CD4-positive, alpha-beta T cell treated with Interferon alpha-2 for 1 hour (primary cell): Measurements from ENCODE around the gene SYNJ2.

Source experiments
- DNase-seq, 2 donors: peaks; one replicate each; pipeline ENCODE4 v3.0.0-alpha.2; 2020 to 2022

Gene SYNJ2

GRCh38 chr6:157982563-157983405 lies 1.1 kb downstream of the SYNJ2 start:
- DNase-seq = peak in 1 of 2 donors; percentile 29

GRCh38 chr6:157983406-157984119 lies 1.9 kb downstream of the SYNJ2 start:
- DNase-seq = peak in 1 of 2 donors; percentile 31

- DNase-seq = no peak
Measured at GRCh38 chr6:157984128-157984527, 2.5 kb downstream of the SYNJ2 start.

GRCh38 chr6:157984686-157985225 lies 3.1 kb downstream of the SYNJ2 start:
- DNase-seq = no peak

GRCh38 chr6:157985378-157986155 lies 3.9 kb downstream of the SYNJ2 start:
- no peak for DNase-seq

GRCh38 chr6:157987788-157988699 lies 6.4 kb downstream of the SYNJ2 start:
- DNase-seq = no peak

GRCh38 chr6:157988700-157989063 lies 7.0 kb downstream of the SYNJ2 start:
- DNase-seq = no peak

- no peak for DNase-seq
Measured at GRCh38 chr6:157989541-157990289, 8.1 kb downstream of the SYNJ2 start.

GRCh38 chr6:157990321-157991066 lies 8.8 kb downstream of the SYNJ2 start:
- DNase-seq = peak in 1 of 2 donors; percentile 22

GRCh38 chr6:157991067-157991432 lies 9.4 kb downstream of the SYNJ2 start:
- DNase-seq = no peak

- no peak for DNase-seq
Measured at GRCh38 chr6:157993076-157993475, 11.4 kb downstream of the SYNJ2 start.

GRCh38 chr6:157994125-157994795 lies 12.6 kb downstream of the SYNJ2 start:
- no peak for DNase-seq

- no peak for DNase-seq
Measured at GRCh38 chr6:157995458-157995857, 13.8 kb downstream of the SYNJ2 start.

- no peak for DNase-seq
Measured at GRCh38 chr6:157996201-157996712, 14.6 kb downstream of the SYNJ2 start.

- DNase-seq = no peak
Measured at GRCh38 chr6:157996918-157997702, 15.4 kb downstream of the SYNJ2 start.

- DNase-seq = no peak
Measured at GRCh38 chr6:157997893-157998608, 16.4 kb downstream of the SYNJ2 start.

GRCh38 chr6:157998707-157999167 lies 17.1 kb downstream of the SYNJ2 start:
- DNase-seq = no peak
